Right atrium auricular region (tissue), 2 donors: ENCODE data around the gene NR1H4. TPM values are rescaled to one million over a fixed set of nuclear protein-coding genes. Genes with fewer than 3 reads are reported as not detected.

Experiments
- DNase-seq: peaks from one replicate; pipeline ENCODE4 v3.0.0-alpha.2; 2019; ENCODE audit warnings: low spot score
- H3K27ac ChIP-seq, 2 donors: fragments of 200-600 bp; sonication (generic); 1 replicate in 1 of 2; 2 replicates in 1 of 2; pipeline ENCODE4 v1.5.1; 2016 to 2019
- H3K27me3 ChIP-seq, 2 donors: fragments of 200-600 bp; sonication (generic); one replicate each; pipeline versions ENCODE4 v1.5.1 to v1.6.0; 2017 to 2019
- H3K36me3 ChIP-seq: fragments of 200-600 bp; sonication (generic); one replicate; pipeline ENCODE4 v1.5.1; 2016
- H3K4me1 ChIP-seq, 2 donors: fragments of 200-600 bp; sonication (generic); one replicate each; pipeline versions ENCODE4 v1.5.1 to v1.6.0; 2017 to 2019
- H3K4me3 ChIP-seq, 2 donors: fragments of 200-600 bp; sonication (generic); 1 replicate in 1 of 2; 2 replicates in 1 of 2; pipeline ENCODE4 v1.5.1; 2017 to 2019; ENCODE audit warnings: mild to moderate bottlenecking in 1 of 2, moderate library complexity in 1 of 2
- H3K9me3 ChIP-seq, 2 donors: fragments of 200-600 bp; sonication (generic); one replicate each; pipeline ENCODE4 v1.5.1; 2019
- total RNA-seq, 2 donors: library from RNA; depleted of rRNA; stranded (reverse); fragments of >200 nt; gene quantifications; one replicate each; pipeline ENCODE4 v1.1.0, GENCODE V29; 2016
- TF ChIP-seq, protein P1 (sequence below), 2 donors: fragments of 200-600 bp; sonication (generic); IDR thresholded peaks; one replicate each; pipeline ENCODE4 v1.5.1; 2019; ENCODE audit warnings: antibody characterized with exemption in 2 of 2

Gene NR1H4
- total RNA-seq, 2 donors from 2014 or later, result not detected

- H3K27ac ChIP-seq, result no peak overlapping the region
- DNase-seq, result no peak
- H3K27me3 ChIP-seq, result no peaks in the 10 kb centered on the region
- H3K4me3 ChIP-seq, result no peak overlapping the region
- H3K36me3 ChIP-seq, result no peaks in the 10 kb centered on the region
- H3K4me1 ChIP-seq, result no peaks in the 10 kb centered on the region
- H3K9me3 ChIP-seq, result no peaks in the 10 kb centered on the region
- TF ChIP-seq, protein P1, sequence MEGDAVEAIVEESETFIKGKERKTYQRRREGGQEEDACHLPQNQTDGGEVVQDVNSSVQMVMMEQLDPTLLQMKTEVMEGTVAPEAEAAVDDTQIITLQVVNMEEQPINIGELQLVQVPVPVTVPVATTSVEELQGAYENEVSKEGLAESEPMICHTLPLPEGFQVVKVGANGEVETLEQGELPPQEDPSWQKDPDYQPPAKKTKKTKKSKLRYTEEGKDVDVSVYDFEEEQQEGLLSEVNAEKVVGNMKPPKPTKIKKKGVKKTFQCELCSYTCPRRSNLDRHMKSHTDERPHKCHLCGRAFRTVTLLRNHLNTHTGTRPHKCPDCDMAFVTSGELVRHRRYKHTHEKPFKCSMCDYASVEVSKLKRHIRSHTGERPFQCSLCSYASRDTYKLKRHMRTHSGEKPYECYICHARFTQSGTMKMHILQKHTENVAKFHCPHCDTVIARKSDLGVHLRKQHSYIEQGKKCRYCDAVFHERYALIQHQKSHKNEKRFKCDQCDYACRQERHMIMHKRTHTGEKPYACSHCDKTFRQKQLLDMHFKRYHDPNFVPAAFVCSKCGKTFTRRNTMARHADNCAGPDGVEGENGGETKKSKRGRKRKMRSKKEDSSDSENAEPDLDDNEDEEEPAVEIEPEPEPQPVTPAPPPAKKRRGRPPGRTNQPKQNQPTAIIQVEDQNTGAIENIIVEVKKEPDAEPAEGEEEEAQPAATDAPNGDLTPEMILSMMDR (IDR thresholded peaks at IDR 0.05), result no peak
Observed at GRCh38 chr12:100460702-100461101, 13.0 kb upstream of the NR1H4 start.

- Histone ChIP-seq H3K4me1 (no peaks in the 10 kb centered on the region), H3K27ac (no peak overlapping the region), H3K4me3 (no peak overlapping the region), H3K27me3 (no peaks in the 10 kb centered on the region), H3K36me3 (no peaks in the 10 kb centered on the region), H3K9me3 (no peaks in the 10 kb centered on the region)
- DNase-seq, result no peak
- TF ChIP-seq, protein P1 (IDR thresholded peaks at IDR 0.05), result no peak
Observed at GRCh38 chr12:100461330-100461973, 12.2 kb upstream of the NR1H4 start.

- H3K27ac ChIP-seq, result no peak overlapping the region
- H3K36me3 ChIP-seq, result no peaks in the 10 kb centered on the region
- TF ChIP-seq, protein P1 (IDR thresholded peaks at IDR 0.05), result no peak
- H3K4me1 ChIP-seq, result no peaks in the 10 kb centered on the region
- no peaks in the 10 kb centered on the region for H3K27me3 ChIP-seq
- H3K9me3 ChIP-seq, result no peaks in the 10 kb centered on the region
- H3K4me3 ChIP-seq, result no peak overlapping the region
- DNase-seq, result no peak
Observed at GRCh38 chr12:100463661-100464060, 10.0 kb upstream of the NR1H4 start.

- no peaks in the 10 kb centered on the region for H3K4me1 ChIP-seq
- no peaks in the 10 kb centered on the region for H3K36me3 ChIP-seq
- no peaks in the 10 kb centered on the region for H3K9me3 ChIP-seq
- H3K27ac ChIP-seq, result no peak overlapping the region
- TF ChIP-seq, protein P1 (IDR thresholded peaks at IDR 0.05), result no peak
- H3K27me3 ChIP-seq, result no peaks in the 10 kb centered on the region
- no peak overlapping the region for H3K4me3 ChIP-seq
- no peak for DNase-seq
Observed at GRCh38 chr12:100464529-100464928, 9.1 kb upstream of the NR1H4 start.

- H3K9me3 ChIP-seq, result no peaks in the 10 kb centered on the region
- H3K27ac ChIP-seq, result no peak overlapping the region
- no peak for DNase-seq
- no peaks in the 10 kb centered on the region for H3K36me3 ChIP-seq
- H3K4me1 ChIP-seq, result no peaks in the 10 kb centered on the region
- no peak overlapping the region for H3K4me3 ChIP-seq
- TF ChIP-seq, protein P1 (IDR thresholded peaks at IDR 0.05), result no peak
- H3K27me3 ChIP-seq, result no peaks in the 10 kb centered on the region
Observed at GRCh38 chr12:100468126-100468525, 5.5 kb upstream of the NR1H4 start.

DNA sequence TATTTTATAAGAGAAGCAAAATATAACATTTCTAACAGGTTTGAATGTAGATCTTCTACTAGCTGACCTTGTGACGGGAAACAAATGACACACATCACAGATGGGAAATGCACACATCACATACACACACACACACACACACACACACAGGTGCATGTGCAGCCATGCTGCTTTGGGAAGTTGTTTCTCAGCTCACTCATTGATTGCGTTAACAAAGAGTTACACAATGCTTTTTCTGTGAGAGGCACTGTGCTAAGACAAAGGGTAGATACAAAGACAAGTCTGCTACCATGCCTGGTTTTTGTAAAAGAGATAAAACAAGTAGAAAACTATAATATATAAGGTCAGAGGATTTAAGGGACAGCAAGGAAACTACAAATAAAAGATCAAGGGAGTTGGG is 1.3 kb upstream of the NR1H4 start:
- H3K4me1 ChIP-seq, result no peaks in the 10 kb centered on the region
- H3K36me3 ChIP-seq, result no peaks in the 10 kb centered on the region
- no peak for DNase-seq
- no peaks in the 10 kb centered on the region for H3K9me3 ChIP-seq
- no peak overlapping the region for H3K4me3 ChIP-seq
- no peaks in the 10 kb centered on the region for H3K27me3 ChIP-seq
- no peak overlapping the region for H3K27ac ChIP-seq
- TF ChIP-seq, protein P1 (IDR thresholded peaks at IDR 0.05), result no peak
